Vagina (tissue), 2 donors: Measurements from ENCODE around the gene GNGT2. TPM values are rescaled to one million over a fixed set of nuclear protein-coding genes. Genes with fewer than 3 reads are reported as not detected.

Source experiments
- DNase-seq, 2 donors: peaks; one replicate each; pipeline ENCODE4 v3.0.0-alpha.2; 2017; ENCODE audit errors: extremely low spot score in 2 of 2
- H3K27ac ChIP-seq: fragments of 200-600 bp; sonication (generic); one replicate; pipeline ENCODE4 v1.5.1; 2019
- H3K27me3 ChIP-seq: fragments of 200-600 bp; sonication (generic); one replicate; pipeline ENCODE4 v1.5.1; 2019
- H3K36me3 ChIP-seq, 2 donors: fragments of 200-600 bp; sonication (generic); one replicate each; pipeline ENCODE4 v1.5.1; 2017 to 2019
- H3K4me1 ChIP-seq: fragments of 200-600 bp; sonication (generic); one replicate; pipeline ENCODE4 v1.5.1; 2019
- H3K4me3 ChIP-seq, 2 donors: fragments of 200-600 bp; sonication (generic); 1 replicate in 1 of 2; 2 replicates in 1 of 2; pipeline ENCODE4 v1.5.1; 2016 to 2019
- H3K9me3 ChIP-seq: fragments of 200-600 bp; sonication (generic); one replicate; pipeline ENCODE4 v1.5.1; 2019
- CTCF ChIP-seq, 3 experiments: fragments of 450-650 bp in 2 of 3; fragments of 200-600 bp in 1 of 3; sonication (generic) in 1 of 3; IDR thresholded peaks; one replicate each; pipeline ENCODE4 v1.5.1; 2017 to 2019; ENCODE audit warnings: antibody characterized with exemption in 3 of 3, mild to moderate bottlenecking in 2 of 3, moderate library complexity in 2 of 3
- POLR2A ChIP-seq, 2 donors: fragments of 450-650 bp; IDR thresholded peaks; one replicate each; pipeline ENCODE4 v1.6.1; 2017; ENCODE audit warnings: antibody characterized with exemption in 2 of 2, mild to moderate bottlenecking in 2 of 2, moderate library complexity in 2 of 2
- POLR2AphosphoS5 ChIP-seq, 2 donors: sonication (generic); formaldehyde crosslinking; IDR thresholded peaks; one replicate each; pipeline ENCODE4 v1.9.0; 2017; ENCODE audit warnings: antibody characterized with exemption in 2 of 2, mild to moderate bottlenecking in 2 of 2, low read depth in 1 of 2; ENCODE audit not compliant: insufficient read depth in 1 of 2
- intact Hi-C: fragments of 100-400 bp; cut with DNase I; formaldehyde crosslinking; loops from one replicate; pipeline ENCODE4 v1.15.1; 2023
- total RNA-seq: library from RNA; depleted of rRNA; stranded (reverse); fragments of >200 nt; gene quantifications from one replicate; pipeline ENCODE4 v1.2.3, GENCODE V29; 2016

Gene GNGT2
- total RNA-seq, 1 donor from 2014 or later: 6.6 TPM

- intact Hi-C loops: no loop called here
- Histone ChIP-seq H3K27me3 (no peaks in the 10 kb centered on the region), H3K9me3 (no peaks in the 10 kb centered on the region), H3K27ac (no peak overlapping the region), H3K4me1 (no peaks in the 10 kb centered on the region), H3K36me3 (no peaks in the 10 kb centered on the region), H3K4me3 (no peak overlapping the region)
- no peak for DNase-seq
- TF ChIP-seq CTCF (IDR thresholded peaks at IDR 0.05): no peak
- no peak for TF ChIP-seq POLR2A (IDR thresholded peaks at IDR 0.05)
- no peak for TF ChIP-seq POLR2AphosphoS5 (IDR thresholded peaks at IDR 0.05; ENCODE audit: insufficient read depth in 1 of 2, low read depth in 1 of 2)
These were observed 32.4 kb upstream of the GNGT2 start for GRCh38 chr17:49242813-49243212.

GRCh38 chr17:49241692-49242397, 31.5 kb upstream of the GNGT2 start:
- no peaks in the 10 kb centered on the region for H3K27me3 ChIP-seq
- H3K27ac ChIP-seq: no peak overlapping the region
- DNase-seq: no peak
- intact Hi-C loops: no loop called here
- H3K36me3 ChIP-seq: no peaks in the 10 kb centered on the region
- H3K4me3 ChIP-seq: no peak overlapping the region
- no peaks in the 10 kb centered on the region for H3K4me1 ChIP-seq
- TF ChIP-seq POLR2AphosphoS5 (IDR thresholded peaks at IDR 0.05; ENCODE audit: insufficient read depth in 1 of 2, low read depth in 1 of 2) (no peak), POLR2A (IDR thresholded peaks at IDR 0.05) (no peak), CTCF (IDR thresholded peaks at IDR 0.05) (no peak)
- H3K9me3 ChIP-seq: no peaks in the 10 kb centered on the region

- Histone ChIP-seq H3K36me3 (no peaks in the 10 kb centered on the region), H3K4me3 (no peak overlapping the region), H3K9me3 (no peaks in the 10 kb centered on the region), H3K27me3 (no peaks in the 10 kb centered on the region), H3K27ac (no peak overlapping the region), H3K4me1 (no peaks in the 10 kb centered on the region)
- intact Hi-C loops: no loop called here
- no peak for TF ChIP-seq POLR2AphosphoS5 (IDR thresholded peaks at IDR 0.05; ENCODE audit: insufficient read depth in 1 of 2, low read depth in 1 of 2)
- TF ChIP-seq POLR2A (IDR thresholded peaks at IDR 0.05): no peak
- no peak for TF ChIP-seq CTCF (IDR thresholded peaks at IDR 0.05)
- no peak for DNase-seq
These were observed 30.7 kb upstream of the GNGT2 start for GRCh38 chr17:49241040-49241439.

GRCh38 chr17:49240619-49241018, 30.2 kb upstream of the GNGT2 start:
- TF ChIP-seq POLR2A (IDR thresholded peaks at IDR 0.05) (no peak), CTCF (IDR thresholded peaks at IDR 0.05) (no peak), POLR2AphosphoS5 (IDR thresholded peaks at IDR 0.05; ENCODE audit: insufficient read depth in 1 of 2, low read depth in 1 of 2) (no peak)

GRCh38 chr17:49239963-49240362, 29.6 kb upstream of the GNGT2 start:
- intact Hi-C loops: no loop called here
- no peaks in the 10 kb centered on the region for H3K9me3 ChIP-seq
- TF ChIP-seq POLR2AphosphoS5 (IDR thresholded peaks at IDR 0.05; ENCODE audit: insufficient read depth in 1 of 2, low read depth in 1 of 2) (no peak), CTCF (IDR thresholded peaks at IDR 0.05) (no peak), POLR2A (IDR thresholded peaks at IDR 0.05) (no peak)
- H3K4me1 ChIP-seq: no peaks in the 10 kb centered on the region
- DNase-seq: no peak
- H3K4me3 ChIP-seq: no peak overlapping the region
- H3K36me3 ChIP-seq: no peaks in the 10 kb centered on the region
- H3K27me3 ChIP-seq: no peaks in the 10 kb centered on the region
- no peak overlapping the region for H3K27ac ChIP-seq

More at GRCh38 chr17:49240619-49241018, 30.2 kb upstream of the GNGT2 start:
- Histone ChIP-seq H3K9me3 (no peaks in the 10 kb centered on the region), H3K4me1 (no peaks in the 10 kb centered on the region), H3K27me3 (no peaks in the 10 kb centered on the region), H3K36me3 (no peaks in the 10 kb centered on the region), H3K4me3 (no peak overlapping the region), H3K27ac (no peak overlapping the region)
- intact Hi-C loops: no loop called here
- no peak for DNase-seq
